ENCODE measurements around the gene TMEM201. TPM values are rescaled to one million over a fixed set of nuclear protein-coding genes. Genes with fewer than 3 reads are reported as not detected.

Gene TMEM201
- total and polyA plus RNA-seq, 2 of the 13 experiments (the other 11 are each of a cell fraction or from before 2014, with no cell fraction given), result 1.5 to 8.2 TPM

DNA sequence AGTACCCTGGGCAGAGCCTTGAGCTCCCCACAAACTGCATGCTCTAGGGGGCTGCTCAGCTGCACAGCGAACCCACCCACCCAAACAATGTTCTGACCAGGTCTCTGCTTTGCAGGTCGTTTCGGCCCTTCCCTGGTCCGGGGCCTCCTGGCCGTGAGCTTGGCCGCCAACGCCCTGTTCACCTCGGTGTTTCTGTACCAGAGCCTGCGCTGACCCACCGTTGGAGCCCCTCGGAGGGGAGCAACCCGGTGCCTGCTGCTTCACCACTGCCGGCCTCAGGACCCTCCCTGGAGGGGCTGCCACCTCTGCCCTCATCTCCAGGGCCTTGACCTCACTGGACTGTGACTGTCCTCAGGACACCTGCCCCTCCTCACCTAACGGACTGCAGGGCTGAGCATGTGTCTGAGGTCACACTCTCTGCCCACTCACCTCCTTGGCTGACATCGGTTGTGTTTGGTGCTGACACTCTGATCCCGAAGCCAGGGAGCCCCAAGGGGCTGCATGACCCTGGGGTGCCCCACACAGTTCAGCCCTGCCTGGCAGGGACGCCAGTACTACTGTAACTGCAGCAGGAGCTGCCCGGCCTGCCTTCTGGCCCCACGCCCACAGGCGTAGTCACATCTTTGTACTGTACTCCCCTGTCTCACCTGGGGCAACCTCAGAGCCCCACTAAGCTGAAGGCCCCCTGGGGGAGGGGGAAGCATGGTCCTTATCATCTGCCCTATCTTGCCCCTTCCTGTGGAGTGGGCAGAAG lies 24.3 kb downstream of the TMEM201 start:
- TF ChIP-seq ZNF264 (CRISPR knock-in tag; IDR thresholded peaks at IDR 0.05), result no peak
- no peak for TF ChIP-seq TGIF2 (CRISPR knock-in tag; IDR thresholded peaks at IDR 0.05)
- TF ChIP-seq ZNF839 (CRISPR knock-in tag; IDR thresholded peaks at IDR 0.05; ENCODE audit: borderline replicate concordance), result no peak
- no peak for TF ChIP-seq FOXM1 (CRISPR knock-in tag; IDR thresholded peaks at IDR 0.05)
- no peak for TF ChIP-seq ZZZ3 (CRISPR knock-in tag; IDR thresholded peaks at IDR 0.05; ENCODE audit: borderline replicate concordance)
- TF ChIP-seq NFE2 (CRISPR knock-in tag; IDR thresholded peaks at IDR 0.05), result no peak
- no peak for TF ChIP-seq ZNF160 (CRISPR knock-in tag; IDR thresholded peaks at IDR 0.05)
- TF ChIP-seq SIX1 (CRISPR knock-in tag; IDR thresholded peaks at IDR 0.05; ENCODE audit: borderline replicate concordance), result no peak
- TF ChIP-seq, protein P1, sequence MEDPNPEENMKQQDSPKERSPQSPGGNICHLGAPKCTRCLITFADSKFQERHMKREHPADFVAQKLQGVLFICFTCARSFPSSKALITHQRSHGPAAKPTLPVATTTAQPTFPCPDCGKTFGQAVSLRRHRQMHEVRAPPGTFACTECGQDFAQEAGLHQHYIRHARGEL (CRISPR knock-in tag; IDR thresholded peaks at IDR 0.05), result no peak
- TF ChIP-seq ZNF234 (CRISPR knock-in tag; conservative IDR thresholded peaks at IDR 0.05), result no peak
- TF ChIP-seq SIX4 (CRISPR knock-in tag; IDR thresholded peaks at IDR 0.05), result no peak
- no peak for TF ChIP-seq ZNF644 (CRISPR knock-in tag; IDR thresholded peaks at IDR 0.05; ENCODE audit: low read depth)
- no peak for TF ChIP-seq THAP11 (CRISPR knock-in tag; IDR thresholded peaks at IDR 0.05)
- TF ChIP-seq ZMAT3 (CRISPR knock-in tag; conservative IDR thresholded peaks at IDR 0.05), result no peak
- TF ChIP-seq, protein P2, sequence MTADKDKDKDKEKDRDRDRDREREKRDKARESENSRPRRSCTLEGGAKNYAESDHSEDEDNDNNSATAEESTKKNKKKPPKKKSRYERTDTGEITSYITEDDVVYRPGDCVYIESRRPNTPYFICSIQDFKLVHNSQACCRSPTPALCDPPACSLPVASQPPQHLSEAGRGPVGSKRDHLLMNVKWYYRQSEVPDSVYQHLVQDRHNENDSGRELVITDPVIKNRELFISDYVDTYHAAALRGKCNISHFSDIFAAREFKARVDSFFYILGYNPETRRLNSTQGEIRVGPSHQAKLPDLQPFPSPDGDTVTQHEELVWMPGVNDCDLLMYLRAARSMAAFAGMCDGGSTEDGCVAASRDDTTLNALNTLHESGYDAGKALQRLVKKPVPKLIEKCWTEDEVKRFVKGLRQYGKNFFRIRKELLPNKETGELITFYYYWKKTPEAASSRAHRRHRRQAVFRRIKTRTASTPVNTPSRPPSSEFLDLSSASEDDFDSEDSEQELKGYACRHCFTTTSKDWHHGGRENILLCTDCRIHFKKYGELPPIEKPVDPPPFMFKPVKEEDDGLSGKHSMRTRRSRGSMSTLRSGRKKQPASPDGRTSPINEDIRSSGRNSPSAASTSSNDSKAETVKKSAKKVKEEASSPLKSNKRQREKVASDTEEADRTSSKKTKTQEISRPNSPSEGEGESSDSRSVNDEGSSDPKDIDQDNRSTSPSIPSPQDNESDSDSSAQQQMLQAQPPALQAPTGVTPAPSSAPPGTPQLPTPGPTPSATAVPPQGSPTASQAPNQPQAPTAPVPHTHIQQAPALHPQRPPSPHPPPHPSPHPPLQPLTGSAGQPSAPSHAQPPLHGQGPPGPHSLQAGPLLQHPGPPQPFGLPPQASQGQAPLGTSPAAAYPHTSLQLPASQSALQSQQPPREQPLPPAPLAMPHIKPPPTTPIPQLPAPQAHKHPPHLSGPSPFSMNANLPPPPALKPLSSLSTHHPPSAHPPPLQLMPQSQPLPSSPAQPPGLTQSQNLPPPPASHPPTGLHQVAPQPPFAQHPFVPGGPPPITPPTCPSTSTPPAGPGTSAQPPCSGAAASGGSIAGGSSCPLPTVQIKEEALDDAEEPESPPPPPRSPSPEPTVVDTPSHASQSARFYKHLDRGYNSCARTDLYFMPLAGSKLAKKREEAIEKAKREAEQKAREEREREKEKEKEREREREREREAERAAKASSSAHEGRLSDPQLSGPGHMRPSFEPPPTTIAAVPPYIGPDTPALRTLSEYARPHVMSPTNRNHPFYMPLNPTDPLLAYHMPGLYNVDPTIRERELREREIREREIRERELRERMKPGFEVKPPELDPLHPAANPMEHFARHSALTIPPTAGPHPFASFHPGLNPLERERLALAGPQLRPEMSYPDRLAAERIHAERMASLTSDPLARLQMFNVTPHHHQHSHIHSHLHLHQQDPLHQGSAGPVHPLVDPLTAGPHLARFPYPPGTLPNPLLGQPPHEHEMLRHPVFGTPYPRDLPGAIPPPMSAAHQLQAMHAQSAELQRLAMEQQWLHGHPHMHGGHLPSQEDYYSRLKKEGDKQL (CRISPR knock-in tag; IDR thresholded peaks at IDR 0.05; ENCODE audit: low read depth), result no peak
- TF ChIP-seq, protein P3, sequence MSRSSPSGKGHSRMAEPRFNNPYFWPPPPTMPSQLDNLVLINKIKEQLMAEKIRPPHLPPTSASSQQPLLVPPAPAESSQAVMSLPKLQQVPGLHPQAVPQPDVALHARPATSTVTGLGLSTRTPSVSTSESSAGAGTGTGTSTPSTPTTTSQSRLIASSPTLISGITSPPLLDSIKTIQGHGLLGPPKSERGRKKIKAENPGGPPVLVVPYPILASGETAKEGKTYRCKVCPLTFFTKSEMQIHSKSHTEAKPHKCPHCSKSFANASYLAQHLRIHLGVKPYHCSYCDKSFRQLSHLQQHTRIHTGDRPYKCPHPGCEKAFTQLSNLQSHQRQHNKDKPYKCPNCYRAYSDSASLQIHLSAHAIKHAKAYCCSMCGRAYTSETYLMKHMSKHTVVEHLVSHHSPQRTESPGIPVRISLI (CRISPR knock-in tag; IDR thresholded peaks at IDR 0.05; ENCODE audit: borderline replicate concordance), result no peak
- no peak for TF ChIP-seq ZNF251 (CRISPR knock-in tag; IDR thresholded peaks at IDR 0.05)
- no peak for TF ChIP-seq HNRNPUL1 (IDR thresholded peaks at IDR 0.05; ENCODE audit: low read depth, low read length)
- TF ChIP-seq ONECUT2 (CRISPR knock-in tag; IDR thresholded peaks at IDR 0.05), result no peak
- ChIA-PET POLR2A (no interaction called here), CTCF (ENCODE audit: low intra/inter-chr PET ratio, low total read pairs) (no interaction called here)
- Histone ChIP-seq H3K4me3 (replicated peaks in 1 of 3; ENCODE audit: insufficient read depth in 1 of 3, low read depth in 2 of 3, low read length in 3 of 3) (no peak overlapping the region), H3K27me3 (ENCODE audit: control insufficient read depth in 1 of 2, insufficient read depth in 2 of 2, low read length in 2 of 2) (0 out of 5 replicates have a peak, but pooled peaks cover 0 to 1% of the 10 kb centered on the region in 2 experiments), H2AFZ (ENCODE audit: low read length) (no peak overlapping the region), H3K4me1 (ENCODE audit: insufficient read depth, low read length) (0 out of 2 replicates have a peak, but pooled peaks cover 5% of the 10 kb centered on the region), H3K36me3 (replicated peaks in 1 of 2; ENCODE audit: control insufficient read depth in 1 of 2, insufficient read depth in 2 of 2, low read length in 2 of 2) (peaks cover 13 to 22% of the 10 kb centered on the region in 2 experiments; a peak in 3 of 5 replicates), H3K9ac (ENCODE audit: insufficient read depth, low read depth, low read length) (no peak overlapping the region), H3K4me2 (ENCODE audit: low read depth, low read length) (no peak overlapping the region), H3K79me2 (ENCODE audit: insufficient read depth, low read length) (no peaks in the 10 kb centered on the region), H3K9me3 (ENCODE audit: low read length) (no peaks in the 10 kb centered on the region), H4K20me1 (ENCODE audit: insufficient read depth, low read length) (no peaks in the 10 kb centered on the region), H3K27ac (ENCODE audit: extremely low read length, insufficient read depth, low read length) (no peak overlapping the region)
- no peak for FAIRE-seq
- intact Hi-C loops (cut with micrococcal nuclease; ENCODE audit: unreplicated experiment) (no loop called here), in situ Hi-C loops (cut with HindIII; ENCODE audit: extremely low pct_ligation_motif_present, low pct_unique_long_range_greater_than_20kb) (no loop called here)
- BruUV-seq (replicated peaks), result no TSS peak
- no peak for DNase-seq (ENCODE audit: low spot score)
- no peak for ATAC-seq
- 87% methylated on average over 6 of the region's 20 CpGs for WGBS (ENCODE audit: low lambda C conversion rate)
